ENCODE results near the gene SPART. TPM values are rescaled to one million over a fixed set of nuclear protein-coding genes. Genes with fewer than 3 reads are reported as not detected.
"Not testable (repeated sequence)": the region's sequence is repeated elsewhere in the genome, so short reads cannot be mapped to it uniquely, and the experiment has no call there.

The SPART gene
- total RNA-seq, 6 donors from 2014 or later = 30.4 to 86.7 (median 47.9) TPM

GRCh38 chr13:36323951-36324566, 22.1 kb downstream of the SPART start:
- no peaks in the 10 kb centered on the region for H3K9me3 ChIP-seq

GRCh38 chr13:36323408-36323807, 22.8 kb downstream of the SPART start:
- Histone ChIP-seq H3K9me3 (no peaks in the 10 kb centered on the region), H3K27me3 (no peaks in the 10 kb centered on the region), H3K4me3 (no peak overlapping the region), H3K4me1 (no peaks in the 10 kb centered on the region), H3K36me3 (peaks cover 7 to 66% (median 33%) of the 10 kb centered on the region in 4 donors), H3K27ac (no peak overlapping the region)
- ATAC-seq (ENCODE audit: low FRiP score in 2 of 2) (no peak), DNase-seq (no peak)
- no peak for TF ChIP-seq POLR2AphosphoS5 (IDR thresholded peaks at IDR 0.05)
- TF ChIP-seq POLR2A (IDR thresholded peaks at IDR 0.05) = no peak
- no peak for TF ChIP-seq CTCF (IDR thresholded peaks at IDR 0.05)
- TF ChIP-seq EP300 (IDR thresholded peaks at IDR 0.05) = no peak
- WGBS, 2 donors = 94 to 96% methylated on average over 3 of the region's 3 CpGs

More at GRCh38 chr13:36323951-36324566, 22.1 kb downstream of the SPART start:
- ATAC-seq (ENCODE audit: low FRiP score in 2 of 2) = no peak
- Histone ChIP-seq H3K36me3 (peaks cover 7 to 72% (median 38%) of the 10 kb centered on the region in 4 donors), H3K4me3 (no peak overlapping the region), H3K27ac (no peak overlapping the region), H3K4me1 (no peaks in the 10 kb centered on the region), H3K27me3 (no peaks in the 10 kb centered on the region)
- TF ChIP-seq CTCF (IDR thresholded peaks at IDR 0.05) = no peak
- TF ChIP-seq POLR2AphosphoS5 (IDR thresholded peaks at IDR 0.05) = no peak
- TF ChIP-seq EP300 (IDR thresholded peaks at IDR 0.05) = no peak
- no peak for TF ChIP-seq POLR2A (IDR thresholded peaks at IDR 0.05)
- WGBS, 2 donors = 94% methylated on average over 1 of the region's 1 CpG
- DNase-seq = no peak

- not testable (repeated sequence) for H3K4me3 ChIP-seq, H3K27ac ChIP-seq
Observed at GRCh38 chr13:36319793-36320192, 26.4 kb downstream of the SPART start.

GRCh38 chr13:36313047-36313969, 32.9 kb downstream of the SPART start:
- no peak for DNase-seq
- no peak for ATAC-seq (ENCODE audit: low FRiP score in 2 of 2)
- no peaks in the 10 kb centered on the region for H3K4me1 ChIP-seq
- peaks cover 4 to 69% (median 34%) of the 10 kb centered on the region in 4 donors for H3K36me3 ChIP-seq
- no peaks in the 10 kb centered on the region for H3K9me3 ChIP-seq
- WGBS, 2 donors = 77 to 81% methylated on average over 3 of the region's 3 CpGs
- H3K27me3 ChIP-seq = no peaks in the 10 kb centered on the region
- no peak overlapping the region for H3K27ac ChIP-seq
- H3K4me3 ChIP-seq = no peak overlapping the region
- no peak for TF ChIP-seq POLR2A (IDR thresholded peaks at IDR 0.05)
- no peak for TF ChIP-seq CTCF (IDR thresholded peaks at IDR 0.05)
- TF ChIP-seq EP300 (IDR thresholded peaks at IDR 0.05) = no peak
- TF ChIP-seq POLR2AphosphoS5 (IDR thresholded peaks at IDR 0.05) = no peak

More at GRCh38 chr13:36319793-36320192, 26.4 kb downstream of the SPART start:
- H3K27me3 ChIP-seq; H3K4me1 ChIP-seq; DNase-seq; ATAC-seq (ENCODE audit: low FRiP score in 2 of 2); H3K9me3 ChIP-seq: not testable (repeated sequence)
- 55 to 61% methylated on average over 6 of the region's 6 CpGs for WGBS, 2 donors
- H3K36me3 ChIP-seq = peaks cover 7 to 41% (median 19%) of the 10 kb centered on the region in 4 donors

GRCh38 chr13:36310417-36311108, 35.6 kb downstream of the SPART start:
- TF ChIP-seq CTCF (IDR thresholded peaks at IDR 0.05) (no peak), POLR2AphosphoS5 (IDR thresholded peaks at IDR 0.05) (no peak), POLR2A (IDR thresholded peaks at IDR 0.05) (no peak), EP300 (IDR thresholded peaks at IDR 0.05) (no peak)
- ATAC-seq (ENCODE audit: low FRiP score in 2 of 2) = no peak
- no peak for DNase-seq
- no peaks in the 10 kb centered on the region for H3K27me3 ChIP-seq
- H3K9me3 ChIP-seq = no peaks in the 10 kb centered on the region
- peaks cover 4 to 77% (median 34%) of the 10 kb centered on the region in 4 donors for H3K36me3 ChIP-seq
- no peak overlapping the region for H3K27ac ChIP-seq
- 76 to 90% methylated on average over 7 of the region's 7 CpGs for WGBS, 2 donors
- no peak overlapping the region for H3K4me3 ChIP-seq
- no peaks in the 10 kb centered on the region for H3K4me1 ChIP-seq
